Calu3 (cell line): ENCODE results near the gene CHKB. TPM values are rescaled to one million over a fixed set of nuclear protein-coding genes. Genes with fewer than 3 reads are reported as not detected.
A peak's percentile ranks its signal among the peaks of the same experiment; 100 is the strongest.
"Not testable (repeated sequence)": the region's sequence is repeated elsewhere in the genome, so short reads cannot be mapped to it uniquely, and the experiment has no call there.

Experiments used
- BruUV-seq: library from RNA; stranded (reverse); fragments of 400-500 nt; replicated peaks from 2 replicates; lab custom pipeline; 2021; lab: Mats Ljungman, UMichigan
- CTCF ChIA-PET: fragments of 300-600 bp; sonication (Branson Sonifier 250); formaldehyde crosslinking; loops from one replicate; lab custom pipeline; 2022; ENCODE audit warnings: antibody characterized with exemption; lab: Charles Lee
- DNase-seq: peaks from one replicate; pipeline ENCODE4 v3.0.0; 2022
- H3K27ac Mint-ChIP-seq: one replicate; pipeline ENCODE4 v1.8.0; 2022; ENCODE audit warnings: mixed read lengths; ENCODE audit not compliant: unreplicated experiment
- H3K27me3 Mint-ChIP-seq: one replicate; pipeline ENCODE4 v1.8.0; 2022; ENCODE audit warnings: mixed read lengths; ENCODE audit not compliant: unreplicated experiment
- H3K36me3 Mint-ChIP-seq: one replicate; pipeline ENCODE4 v1.8.0; 2022; ENCODE audit warnings: mild to moderate bottlenecking, moderate library complexity, mixed read lengths; ENCODE audit not compliant: insufficient read depth, unreplicated experiment
- H3K4me1 Mint-ChIP-seq: one replicate; pipeline ENCODE4 v1.8.0; 2022; ENCODE audit warnings: mild to moderate bottlenecking, low read depth, mixed read lengths; ENCODE audit not compliant: unreplicated experiment
- H3K4me3 Mint-ChIP-seq: one replicate; pipeline ENCODE4 v1.8.0; 2022; ENCODE audit warnings: mild to moderate bottlenecking, low read depth, moderate library complexity, mixed read lengths; ENCODE audit not compliant: unreplicated experiment
- H3K9me3 Mint-ChIP-seq: one replicate; pipeline ENCODE4 v1.8.0; 2022; ENCODE audit warnings: low read depth, mixed read lengths; ENCODE audit not compliant: unreplicated experiment
- CTCF ChIP-seq: fragments of 200-600 bp; IDR thresholded peaks from one replicate; pipeline ENCODE4 v1.8.0; 2022; ENCODE audit warnings: antibody characterized with exemption; ENCODE audit not compliant: unreplicated experiment
- intact Hi-C: fragments of 100-400 bp; cut with micrococcal nuclease; formaldehyde crosslinking; loops from one replicate; pipeline ENCODE4 v1.10.0; 2022; ENCODE audit not compliant: unreplicated experiment
- total RNA-seq: library from RNA; stranded (reverse); gene quantifications from 2 replicates; pipeline ENCODE4 v1.2.3, GENCODE V29; 2022

CHKB gene
- total RNA-seq, 1 experiment from 2014 or later = 80.9 TPM

- H3K4me1 Mint-ChIP-seq = peaks cover 41% of the 10 kb centered on the region
- H3K4me3 Mint-ChIP-seq = peak overlapping the region; percentile 59
- H3K27ac Mint-ChIP-seq = peak overlapping the region; percentile 87
- TSS peak; percentile 95 for BruUV-seq
- peak; percentile 42 for TF ChIP-seq CTCF
- peaks cover 9% of the 10 kb centered on the region for H3K27me3 Mint-ChIP-seq
- intact Hi-C loops = loop anchor here (2.0 to 5.0 kb wide), 3 partner anchors 40 to 91 kb away; partner anchors contain the start of genes CHKB and TYMP
- peak; percentile 34 for DNase-seq
- no peaks in the 10 kb centered on the region for H3K9me3 Mint-ChIP-seq
- CTCF ChIA-PET = interaction anchor here (1.0 to 2.9 kb wide), 3 partner anchors 59 to 97 kb away, joined by 5 to 30 read pairs (median 12); partner anchors contain the start of genes SCO2 and SYCE3
- peaks cover 24% of the 10 kb centered on the region for H3K36me3 Mint-ChIP-seq
Measured at GRCh38 chr22:50621948-50622722, 39.5 kb upstream of the CHKB start.

GRCh38 chr22:50621356-50621880 is 38.8 kb upstream of the CHKB start:
- Mint-ChIP-seq H3K27ac (peak overlapping the region; percentile 87), H3K27me3 (peaks cover 9% of the 10 kb centered on the region), H3K4me3 (peak overlapping the region; percentile 59), H3K36me3 (peaks cover 22% of the 10 kb centered on the region), H3K4me1 (peaks cover 37% of the 10 kb centered on the region), H3K9me3 (no peaks in the 10 kb centered on the region)
- no peak for TF ChIP-seq CTCF
- BruUV-seq = no TSS peak
- no peak for DNase-seq
- intact Hi-C loops = loop anchor here (2.0 to 5.0 kb wide), 3 partner anchors 39 to 91 kb away; partner anchors contain the start of genes CHKB and TYMP
- CTCF ChIA-PET = interaction anchor here (0.5 to 2.9 kb wide), 7 partner anchors 58 to 220 kb away, joined by 3 to 30 read pairs (median 10); partner anchors contain the start of genes LMF2, NCAPH2, SCO2 and SYCE3

- no TSS peak for BruUV-seq
- CTCF ChIA-PET = interaction anchor here (0.5 to 2.9 kb wide), 18 partner anchors 21 to 324 kb away, joined by 3 to 30 read pairs (median 4); partner anchors contain the start of genes LMF2, MAPK8IP2, NCAPH2 and SCO2
- Mint-ChIP-seq H3K4me1 (peaks cover 34% of the 10 kb centered on the region), H3K27me3 (peaks cover 9% of the 10 kb centered on the region), H3K27ac (peak overlapping the region; percentile 87), H3K4me3 (peak overlapping the region; percentile 59), H3K36me3 (peaks cover 22% of the 10 kb centered on the region), H3K9me3 (no peaks in the 10 kb centered on the region)
- intact Hi-C loops = loop anchor here (2.0 to 5.0 kb wide), 3 partner anchors 38 to 90 kb away; partner anchors contain the start of genes CHKB and TYMP
- TF ChIP-seq CTCF = no peak
- peak; percentile 24 for DNase-seq
Measured at GRCh38 chr22:50620593-50621355, 38.1 kb upstream of the CHKB start.

GRCh38 chr22:50614296-50614695 is 31.6 kb upstream of the CHKB start:
- H3K36me3 Mint-ChIP-seq, DNase-seq, H3K4me3 Mint-ChIP-seq, intact Hi-C loops, H3K27ac Mint-ChIP-seq, BruUV-seq, CTCF ChIA-PET, H3K9me3 Mint-ChIP-seq: not testable (repeated sequence)
- H3K4me1 Mint-ChIP-seq = peaks cover 12% of the 10 kb centered on the region
- peaks cover 25% of the 10 kb centered on the region for H3K27me3 Mint-ChIP-seq
